AML-193 (cell line): Measurements from ENCODE around the gene REL.

Source experiments
- DNase-seq, 2 experiments: peaks; one replicate each; lab custom pipeline; 2025; lab: John Stamatoyannopoulos, UW

The REL gene

DNA sequence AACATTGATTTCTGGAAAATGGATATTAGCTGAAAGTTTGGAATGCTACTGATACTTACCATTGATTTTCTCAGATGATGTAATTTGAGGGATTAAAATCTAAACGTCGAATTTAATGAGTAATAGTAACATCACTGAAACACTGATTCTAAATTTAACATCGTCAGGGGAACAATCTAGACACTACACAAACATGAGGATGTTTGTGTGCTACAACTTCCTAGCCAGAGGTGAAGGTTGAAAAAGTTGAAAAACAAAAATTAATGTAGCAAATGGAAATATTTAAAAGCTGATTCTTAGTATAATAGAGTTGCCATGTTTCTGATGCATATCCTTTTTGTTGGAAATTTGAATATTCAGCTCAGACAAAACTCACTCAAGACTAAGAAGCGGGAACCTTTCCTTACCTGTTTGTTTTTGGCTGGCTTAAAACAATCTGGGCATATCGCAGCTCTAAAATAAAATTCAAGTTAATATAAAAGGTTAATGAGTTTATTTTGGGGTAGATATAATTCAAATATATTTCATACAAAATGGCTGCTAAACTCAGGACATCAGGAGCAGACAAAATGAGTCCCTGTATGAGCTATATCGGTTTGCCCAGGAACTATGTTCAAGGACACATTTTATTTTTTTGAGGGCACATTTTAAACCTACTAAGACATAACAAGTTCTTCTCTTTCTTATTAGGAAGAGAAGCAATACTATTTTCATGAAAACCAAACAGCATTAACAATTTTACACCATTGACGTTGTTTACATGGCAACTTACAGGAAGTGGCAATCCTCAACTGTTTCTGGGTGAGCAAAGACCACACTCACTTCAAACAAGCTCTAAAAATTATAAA, 83.5 kb downstream of the REL start:
- no peak for DNase-seq

DNA sequence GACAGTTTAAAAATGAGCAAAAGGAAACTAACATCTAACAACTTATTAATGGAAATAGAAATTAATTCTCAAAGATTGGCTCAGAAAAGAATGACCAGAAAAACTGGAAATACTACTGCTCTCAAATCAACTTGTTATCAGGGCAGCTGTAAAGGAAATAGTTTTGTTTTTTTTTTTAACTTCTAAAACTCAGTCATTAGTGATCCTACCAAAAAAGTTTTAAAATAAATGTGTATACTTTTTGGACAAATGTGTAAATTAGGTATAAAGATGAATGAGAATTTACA, 84.1 kb downstream of the REL start:
- DNase-seq = no peak

DNA sequence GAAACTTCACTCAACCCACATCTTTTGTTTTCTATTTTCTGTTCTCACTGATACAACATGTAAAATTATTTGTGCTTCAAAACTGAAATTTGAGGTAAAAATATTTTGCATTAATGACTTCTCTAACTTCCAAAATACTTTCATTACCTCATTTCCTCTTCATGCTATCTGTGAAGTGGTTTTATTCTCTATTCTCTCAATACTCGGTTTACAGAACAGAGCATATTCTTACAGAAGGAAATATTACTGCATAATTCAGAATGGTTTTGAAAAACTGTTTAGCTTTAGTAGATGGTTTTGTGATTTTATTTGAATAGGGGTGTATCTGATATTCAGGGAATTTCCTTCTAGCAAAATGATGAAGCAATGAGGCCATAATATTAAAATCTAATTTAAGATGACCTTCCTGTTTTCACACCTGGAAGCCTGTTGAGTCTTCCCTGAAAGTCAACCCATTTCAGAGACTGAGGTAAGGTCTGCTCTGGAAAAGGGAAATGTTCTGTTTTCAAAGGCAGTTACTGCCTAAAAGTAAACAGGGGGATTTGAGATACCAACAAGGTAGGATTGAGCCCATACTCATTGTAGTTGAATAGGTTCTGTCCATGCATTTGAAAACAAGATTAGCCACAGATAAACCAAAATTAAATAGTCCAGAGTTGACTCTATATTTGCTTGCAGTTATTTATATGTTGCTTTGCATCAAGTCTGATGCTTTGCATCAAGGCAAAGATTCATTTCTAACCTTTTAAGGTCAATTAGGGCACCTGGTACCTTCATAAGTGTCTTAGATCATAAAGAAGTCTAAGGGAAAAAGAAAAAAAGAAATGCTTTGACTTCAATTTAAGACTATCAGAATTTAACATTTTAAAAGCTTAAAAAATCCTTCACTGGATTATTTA, 85.4 kb downstream of the REL start:
- DNase-seq = no peak

DNA sequence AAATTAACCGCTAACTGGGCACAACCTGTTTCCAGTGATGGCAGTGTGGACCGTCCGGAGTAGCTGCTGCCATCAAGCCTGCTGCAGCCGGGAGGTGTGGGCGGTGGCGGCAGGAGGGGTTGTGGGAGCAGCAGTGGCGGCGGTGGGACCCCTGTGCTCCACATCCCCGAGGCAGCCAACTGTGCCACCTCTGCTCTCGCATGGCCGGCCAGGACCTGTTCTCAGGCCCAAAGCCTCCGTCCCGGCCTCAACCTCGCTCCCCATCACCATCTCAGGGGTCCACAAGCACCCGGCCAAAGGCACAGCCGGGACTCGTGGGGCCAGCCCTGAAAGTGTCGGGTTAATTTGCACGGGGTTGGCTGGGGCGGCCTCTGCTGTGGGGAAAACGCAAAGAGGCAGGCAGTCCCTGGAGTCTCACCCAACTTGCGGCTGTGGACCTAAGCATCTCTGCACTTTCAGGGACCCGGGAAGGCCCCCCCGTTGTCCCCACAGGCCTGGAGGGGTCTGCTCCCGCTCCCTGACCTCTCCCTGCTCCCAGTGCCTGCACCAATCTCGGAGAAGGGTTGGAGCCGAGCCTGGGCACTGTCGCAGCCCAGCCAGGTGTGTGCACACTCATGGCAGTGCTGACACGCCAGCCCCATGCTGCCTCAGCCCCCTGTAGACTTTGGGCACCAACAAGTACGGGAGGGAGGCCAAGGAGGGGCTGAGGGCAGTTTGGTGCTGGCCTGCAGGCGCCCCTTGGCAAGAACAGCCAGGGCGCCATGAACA, 91.7 kb downstream of the REL start:
- no peak for DNase-seq

DNA sequence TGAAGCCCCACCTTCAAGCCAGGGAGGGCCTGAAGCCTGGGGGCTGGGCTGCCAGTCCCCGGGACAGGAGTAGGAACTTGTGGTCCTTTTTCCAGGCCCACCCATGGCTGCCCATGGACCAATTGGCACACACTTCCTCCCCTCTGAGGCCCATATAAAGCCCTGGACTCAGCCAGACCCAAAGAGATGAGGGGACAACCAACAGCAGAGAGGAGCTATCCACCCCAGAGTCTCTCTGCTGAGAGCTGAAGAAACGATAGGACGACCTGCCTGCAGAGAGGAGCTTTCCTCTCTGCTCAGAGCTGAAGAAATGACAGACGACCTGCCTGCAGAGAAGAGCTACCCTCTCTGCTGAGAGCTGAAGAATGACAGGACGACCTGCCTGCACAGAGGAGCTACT, 92.3 kb downstream of the REL start:
- DNase-seq = no peak

DNA sequence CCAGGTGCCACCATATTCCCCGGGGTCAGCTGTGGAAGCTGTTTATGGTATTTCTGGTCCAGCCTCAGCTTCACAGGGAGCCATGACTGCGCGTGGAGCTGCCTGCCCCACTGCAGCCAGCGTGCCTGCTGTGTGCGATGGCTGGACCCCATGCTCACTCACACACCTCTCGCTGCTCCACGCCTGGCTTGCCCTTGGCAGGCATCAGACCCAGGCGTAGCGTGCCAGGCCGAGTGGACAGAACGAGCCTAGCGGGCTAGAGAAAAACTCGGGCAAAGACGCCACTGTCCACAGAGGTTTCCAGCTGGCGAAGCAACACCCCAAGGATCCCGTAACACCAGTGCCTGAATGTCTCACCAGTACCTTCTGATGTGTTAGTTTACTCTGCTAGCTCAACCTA, 93.3 kb downstream of the REL start:
- DNase-seq = no peak
